HepG2 (cell line): Measurements from ENCODE around the gene ACADVL. TPM values are rescaled to one million over a fixed set of nuclear protein-coding genes. Genes with fewer than 3 reads are reported as not detected.
A peak's percentile ranks its signal among the peaks of the same experiment; 100 is the strongest.

Experiments
- ATAC-seq: fragments of 200-7000 bp; cut with Tn5 transposase; 3 replicates; pipeline ENCODE4 v1.9.1; 2020; ENCODE audit warnings: mild to moderate bottlenecking, moderate library complexity
- BruUV-seq: library from RNA; stranded (reverse); fragments of 400-500 nt; replicated peaks from 2 replicates; lab custom pipeline; 2021; lab: Mats Ljungman, UMichigan
- CTCF ChIA-PET: fragments of 300-600 bp; formaldehyde crosslinking; extraction: SDS; loops from one replicate; lab custom pipeline; 2021; ENCODE audit warnings: low total read pairs, inconsistent platforms, low intra/inter-chr PET ratio; lab: Yijun Ruan, JAX
- POLR2A ChIA-PET: fragments of 350-600 bp; sonication (Branson Sonifier 250); formaldehyde crosslinking; loops from one replicate; lab custom pipeline; 2020; ENCODE audit warnings: antibody characterized with exemption, inconsistent platforms; lab: Yijun Ruan, JAX
- DNase-seq: peaks from one replicate; pipeline ENCODE4 v3.0.0-alpha.2; 2015; ENCODE audit warnings: low spot score
- FAIRE-seq: peaks from 3 replicates; lab custom pipeline; 2011; peaks lifted over from hg19 to GRCh38; lab: Jason Lieb, UNC
- H2AFZ ChIP-seq: one replicate; pipeline ENCODE4 v1.6.1; 2011; ENCODE audit warnings: low read length, inconsistent platforms
- H3K27ac ChIP-seq: fragments of 300-600 bp; 3 replicates; pipeline ENCODE4 v1.8.0; 2011; ENCODE audit warnings: mixed run types, mild to moderate bottlenecking, mixed read lengths, low read length, inconsistent platforms; ENCODE audit not compliant: insufficient read depth; ENCODE audit errors: extremely low read length
- H3K27me3 ChIP-seq, 2 experiments: fragments of 200-600 bp in 1 of 2; 2 replicates in 1 of 2; 3 replicates in 1 of 2; pipeline versions ENCODE4 v1.6.0 to v1.8.0; 2011; ENCODE audit warnings: low read length in 2 of 2, mild to moderate bottlenecking in 2 of 2, moderate library complexity in 2 of 2, inconsistent platforms in 1 of 2; ENCODE audit not compliant: insufficient read depth in 2 of 2, control insufficient read depth in 1 of 2
- H3K36me3 ChIP-seq, 2 experiments: fragments of 200-600 bp in 1 of 2; replicated peaks in 1 of 2; 2 replicates in 1 of 2; 3 replicates in 1 of 2; pipeline versions ENCODE4 v1.5.1 to v1.8.0; 2011; ENCODE audit warnings: low read length in 2 of 2, inconsistent platforms in 1 of 2; ENCODE audit not compliant: insufficient read depth in 2 of 2, control insufficient read depth in 1 of 2
- H3K4me1 ChIP-seq: 2 replicates; pipeline ENCODE4 v1.5.1; 2012; ENCODE audit warnings: low read length, inconsistent platforms; ENCODE audit not compliant: insufficient read depth
- H3K4me2 ChIP-seq: 2 replicates; pipeline ENCODE4 v1.6.0; 2011; ENCODE audit warnings: low read depth, low read length, inconsistent platforms
- H3K4me3 ChIP-seq, 3 experiments: fragments of 200-600 bp in 1 of 3; sonication (generic), shearing (Covaris generic) in 1 of 3; replicated peaks in 1 of 3; 2 replicates each; pipeline ENCODE4 v1.5.1; 2011 to 2016; ENCODE audit warnings: low read length in 3 of 3, inconsistent platforms in 2 of 3, low read depth in 2 of 3, mild to moderate bottlenecking in 2 of 3, control low read depth in 1 of 3, mixed read lengths in 1 of 3; ENCODE audit not compliant: insufficient read depth in 1 of 3
- H3K79me2 ChIP-seq: one replicate; pipeline ENCODE4 v1.6.1; 2011; ENCODE audit warnings: low read length, inconsistent platforms; ENCODE audit not compliant: insufficient read depth
- H3K9ac ChIP-seq: 2 replicates; pipeline ENCODE4 v1.6.0; 2011; ENCODE audit warnings: mild to moderate bottlenecking, low read depth, low read length, inconsistent platforms; ENCODE audit not compliant: insufficient read depth
- H3K9me3 ChIP-seq: 2 replicates; pipeline ENCODE4 v1.5.1; 2012; ENCODE audit warnings: mild to moderate bottlenecking, low read length
- H4K20me1 ChIP-seq: 2 replicates; pipeline ENCODE4 v1.6.0; 2011; ENCODE audit warnings: inconsistent platforms, mild to moderate bottlenecking, low read length, moderate library complexity; ENCODE audit not compliant: insufficient read depth
- ATF5 ChIP-seq: sonication (generic); formaldehyde crosslinking; IDR thresholded peaks from 2 replicates; pipeline ENCODE4 v1.4.0; 2020; ENCODE audit warnings: mild to moderate bottlenecking, low read depth, missing genetic modification reagents
- ATM ChIP-seq: fragments of 450-650 bp; IDR thresholded peaks from 2 replicates; pipeline ENCODE4 v1.7.1; 2017; ENCODE audit warnings: mild to moderate bottlenecking, borderline replicate concordance
- BCL6 ChIP-seq: IDR thresholded peaks from 2 replicates; pipeline ENCODE4 v1.6.1; 2016; ENCODE audit warnings: missing genetic modification reagents, missing compliant biosample characterization
- DNMT1 ChIP-seq: sonication (generic); formaldehyde crosslinking; IDR thresholded peaks from 2 replicates; pipeline ENCODE4 v1.5.1; 2020; ENCODE audit warnings: mild to moderate bottlenecking, missing genetic modification reagents
- HBP1 ChIP-seq: IDR thresholded peaks from 2 replicates; pipeline ENCODE4 v1.6.1; 2016; ENCODE audit warnings: low read depth, control low read depth
- ZBTB42 ChIP-seq: sonication (generic); formaldehyde crosslinking; IDR thresholded peaks from 2 replicates; pipeline ENCODE4 v1.5.0; 2020; ENCODE audit warnings: mild to moderate bottlenecking, missing genetic modification reagents
- ZFP90 ChIP-seq: sonication (generic); formaldehyde crosslinking; IDR thresholded peaks from 2 replicates; pipeline ENCODE4 v1.8.0; 2022; ENCODE audit warnings: missing genetic modification reagents, mild to moderate bottlenecking, inconsistent platforms, borderline replicate concordance
- ZFX ChIP-seq: sonication (generic); formaldehyde crosslinking; IDR thresholded peaks from 2 replicates; pipeline ENCODE4 v1.4.0; 2020; ENCODE audit warnings: mild to moderate bottlenecking, low read depth, missing genetic modification reagents, moderate library complexity
- ZNF234 ChIP-seq: sonication (generic); formaldehyde crosslinking; conservative IDR thresholded peaks from 2 replicates; pipeline ENCODE4 v1.5.1; 2020; ENCODE audit warnings: mild to moderate bottlenecking, missing genetic modification reagents
- ZNF275 ChIP-seq: sonication (generic); formaldehyde crosslinking; IDR thresholded peaks from 2 replicates; pipeline ENCODE4 v1.8.0; 2022; ENCODE audit warnings: missing genetic modification reagents, mild to moderate bottlenecking, inconsistent platforms, borderline replicate concordance
- ZNF282 ChIP-seq: fragments of 450-650 bp; IDR thresholded peaks from 2 replicates; pipeline ENCODE4 v1.6.1; 2018; ENCODE audit not compliant: partially characterized antibody
- ZNF546 ChIP-seq: sonication (generic); formaldehyde crosslinking; conservative IDR thresholded peaks from 2 replicates; pipeline ENCODE4 v1.8.1; 2023; ENCODE audit warnings: mild to moderate bottlenecking, missing genetic modification reagents
- ZNF562 ChIP-seq: sonication (generic); formaldehyde crosslinking; IDR thresholded peaks from 2 replicates; pipeline ENCODE4 v1.8.0; 2022; ENCODE audit warnings: missing genetic modification reagents, borderline replicate concordance
- ZNF607 ChIP-seq: sonication (generic); formaldehyde crosslinking; IDR thresholded peaks from 2 replicates; pipeline ENCODE4 v1.5.1; 2020; ENCODE audit warnings: missing genetic modification reagents, mild to moderate bottlenecking, borderline replicate concordance
- ZNF878 ChIP-seq: sonication (generic); formaldehyde crosslinking; IDR thresholded peaks from 2 replicates; pipeline ENCODE4 v1.8.1; 2023; ENCODE audit warnings: mild to moderate bottlenecking, missing genetic modification reagents, moderate library complexity
- ZZZ3 ChIP-seq: sonication (generic); formaldehyde crosslinking; IDR thresholded peaks from 2 replicates; pipeline ENCODE4 v1.4.0; 2020; ENCODE audit warnings: missing genetic modification reagents, mild to moderate bottlenecking, borderline replicate concordance
- WGBS: methylation state at CpG from one replicate; pipeline ENCODE4 v1.1.6; 2017; ENCODE audit warnings: low lambda C conversion rate; 5-methylcytosine and 5-hydroxymethylcytosine counted together
- in situ Hi-C: cut with HindIII; loops from 2 replicates; pipeline ENCODE4 v1.10.0; 2017; ENCODE audit warnings: low pct_unique_long_range_greater_than_20kb; ENCODE audit not compliant: extremely low pct_ligation_motif_present
- intact Hi-C: fragments of 100-400 bp; cut with micrococcal nuclease; formaldehyde crosslinking; loops from one replicate; pipeline ENCODE4 v1.10.0; 2022; ENCODE audit not compliant: unreplicated experiment
- polyA plus RNA-seq, 8 experiments: library from polyadenylated mRNA; depleted of rRNA in 3 of 8; stranded (reverse) in 7 of 8; unstranded in 1 of 8; fragments of >200 nt; fragmentation: Illumina TruSeq in 4 of 8; extraction: Trizol in 4 of 8; gene quantifications; 2 replicates each; pipeline versions ENCODE4 v1.2.1 to v1.2.3, GENCODE V29; 2011 to 2016; ENCODE audit warnings: low read depth in 4 of 8, missing spikeins in 1 of 8, mixed read lengths in 1 of 8; ENCODE audit not compliant: insufficient read depth in 1 of 8
- total RNA-seq, 5 experiments: library from RNA; depleted of rRNA; stranded (reverse); fragments of >200 nt; fragmentation: Illumina TruSeq; extraction: Trizol; gene quantifications; 2 replicates each; pipeline ENCODE4 v1.2.3, GENCODE V29; 2016; ENCODE audit warnings: low read depth in 1 of 5
- TF ChIP-seq, protein P1 (sequence below): sonication (generic); formaldehyde crosslinking; conservative IDR thresholded peaks from 2 replicates; pipeline ENCODE4 v1.4.0; 2020; ENCODE audit warnings: missing genetic modification reagents

Gene ACADVL
- total and polyA plus RNA-seq, 2 of the 13 experiments (the other 11 are each of a cell fraction or from before 2014, with no cell fraction given) = 219 to 412 TPM

GRCh38 chr17:7191069-7191468 lies 28.7 kb upstream of the ACADVL start:
- 0 out of 2 replicates have a peak overlapping the region, but pooled peaks have one; percentile 29 for H3K9ac ChIP-seq
- 59% methylated on average over 7 of the region's 12 CpGs for WGBS
- H3K4me2 ChIP-seq = peak overlapping the region; percentile 58
- no peak overlapping the region for H2AFZ ChIP-seq
- ChIA-PET CTCF (no interaction called here), POLR2A (interaction anchor here (0.7 to 1.5 kb wide), 4 partner anchors 11 to 77 kb away, joined by 3 to 4 read pairs (median 4); partner anchors contain the start of genes ASGR1 and ASGR2)
- in situ Hi-C loops (no loop called here), intact Hi-C loops (no loop called here)
- no peak for DNase-seq
- BruUV-seq = no TSS peak
- no peaks in the 10 kb centered on the region for H3K36me3 ChIP-seq
- H3K4me1 ChIP-seq = peaks cover 39% of the 10 kb centered on the region
- H3K79me2 ChIP-seq = no peaks in the 10 kb centered on the region
- no peak overlapping the region for H3K27ac ChIP-seq
- H3K4me3 ChIP-seq = peak overlapping the region in 1 of 3 experiments; percentile 28; a peak in 1 of 6 replicates
- no peaks in the 10 kb centered on the region for H3K27me3 ChIP-seq
- peak; percentile 42 for ATAC-seq
- no peaks in the 10 kb centered on the region for H3K9me3 ChIP-seq
- no peak for FAIRE-seq
- no peaks in the 10 kb centered on the region for H4K20me1 ChIP-seq
- TF ChIP-seq ATM = no peak
- TF ChIP-seq, protein P1, sequence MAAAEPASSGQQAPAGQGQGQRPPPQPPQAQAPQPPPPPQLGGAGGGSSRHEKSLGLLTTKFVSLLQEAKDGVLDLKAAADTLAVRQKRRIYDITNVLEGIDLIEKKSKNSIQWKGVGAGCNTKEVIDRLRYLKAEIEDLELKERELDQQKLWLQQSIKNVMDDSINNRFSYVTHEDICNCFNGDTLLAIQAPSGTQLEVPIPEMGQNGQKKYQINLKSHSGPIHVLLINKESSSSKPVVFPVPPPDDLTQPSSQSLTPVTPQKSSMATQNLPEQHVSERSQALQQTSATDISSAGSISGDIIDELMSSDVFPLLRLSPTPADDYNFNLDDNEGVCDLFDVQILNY (CRISPR knock-in tag) = no peak
- TF ChIP-seq ZFX (CRISPR knock-in tag) = 0 out of 2 replicates have a peak, but pooled peaks have one; percentile 3
- TF ChIP-seq ZNF546 (CRISPR knock-in tag) = no peak
- no peak for TF ChIP-seq ZNF607
- TF ChIP-seq ZNF282 = no peak
- TF ChIP-seq ZNF562 = no peak
- no peak for TF ChIP-seq ZZZ3 (CRISPR knock-in tag)
- 0 out of 2 replicates have a peak, but pooled peaks have one; percentile 26 for TF ChIP-seq BCL6 (CRISPR knock-in tag)
- 0 out of 2 replicates have a peak, but pooled peaks have one; percentile 16 for TF ChIP-seq ZFP90
- TF ChIP-seq ZNF878 = no peak
- no peak for TF ChIP-seq ZNF234 (CRISPR knock-in tag)
- no peak for TF ChIP-seq ATF5 (CRISPR knock-in tag)
- no peak for TF ChIP-seq ZNF275 (CRISPR knock-in tag)
- TF ChIP-seq HBP1 (CRISPR knock-in tag) = no peak
- TF ChIP-seq ZBTB42 (CRISPR knock-in tag) = no peak
- TF ChIP-seq DNMT1 = no peak
